ENCODE results near the gene OPA3. TPM values are rescaled to one million over a fixed set of nuclear protein-coding genes. Genes with fewer than 3 reads are reported as not detected.

Gene OPA3
- total and polyA plus RNA-seq, 2 donors, result 3.4 to 10.2 TPM

DNA sequence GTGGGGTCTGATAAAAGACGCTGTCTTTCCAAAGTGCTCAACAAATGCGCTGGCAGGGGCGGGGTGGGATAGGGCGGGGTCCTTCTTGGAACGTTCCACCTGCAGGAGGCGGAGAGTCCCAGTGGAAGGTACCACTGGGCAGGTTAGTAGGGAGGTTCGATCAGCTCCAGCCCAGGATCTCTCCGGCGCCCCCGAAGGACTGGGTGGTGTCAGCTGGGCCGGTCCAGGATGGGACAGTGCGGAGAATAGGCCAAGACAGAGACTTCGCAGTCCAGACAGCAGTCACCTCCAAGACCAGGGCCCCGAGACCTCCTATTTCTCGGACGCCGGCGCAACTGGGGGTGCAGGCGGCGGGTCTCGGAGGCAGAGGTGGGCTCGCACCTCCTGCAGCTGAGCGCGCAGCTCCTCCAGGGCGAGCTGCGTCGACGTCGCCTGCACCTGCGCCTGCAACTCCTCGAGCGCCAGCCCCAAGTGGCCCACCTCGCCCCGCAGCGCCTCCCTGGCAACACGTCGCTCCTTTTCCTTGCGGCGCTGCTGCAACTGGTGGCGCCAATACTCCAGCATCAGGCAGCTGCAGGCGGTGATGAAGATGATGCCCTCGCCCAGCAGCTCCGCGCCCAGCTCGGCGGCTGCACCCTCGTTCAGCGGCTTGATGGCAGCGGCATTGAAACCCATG is 55.7 kb downstream of the OPA3 start:
- no peak for DNase-seq (ENCODE audit: extremely low spot score)
- H3K36me3 ChIP-seq (ENCODE audit: insufficient read depth), result no peaks in the 10 kb centered on the region
- no peaks in the 10 kb centered on the region for H3K4me1 ChIP-seq (ENCODE audit: insufficient read depth)
- WGBS, result 5% methylated on average over 49 of the region's 49 CpGs
- H3K27ac ChIP-seq (ENCODE audit: low read depth), result no peak overlapping the region
- H3K4me3 ChIP-seq (ENCODE audit: low read depth, low read length), result peak overlapping the region; percentile 14

DNA sequence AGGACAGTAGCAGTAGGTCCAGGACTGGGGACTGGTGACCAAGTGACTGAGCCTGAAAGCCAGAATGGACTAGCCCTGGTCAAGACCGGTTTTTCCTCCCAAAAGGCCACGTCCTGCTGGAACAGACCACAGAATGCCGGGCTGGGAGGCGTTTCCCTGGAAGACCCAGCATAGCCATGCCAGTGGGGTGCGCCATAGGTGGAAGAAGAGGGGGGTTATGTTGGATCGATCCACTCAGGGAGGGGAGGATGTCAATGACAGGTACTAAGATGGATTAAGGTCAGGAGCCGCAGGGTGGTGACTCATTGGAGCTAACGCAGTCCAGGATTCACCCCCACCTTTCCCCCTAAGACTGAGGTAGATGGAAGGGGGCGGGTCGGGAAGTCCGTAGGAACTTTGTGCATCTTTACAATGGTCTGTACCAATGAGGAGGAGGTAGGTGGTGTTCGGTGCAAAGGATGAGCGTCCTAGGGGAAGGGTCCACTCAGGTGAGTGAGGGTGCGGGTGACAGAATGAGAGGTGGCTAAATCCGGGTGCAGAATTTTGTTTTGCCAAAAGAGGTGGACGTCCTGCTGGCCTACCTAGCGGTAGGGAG is 56.4 kb downstream of the OPA3 start:
- DNase-seq (ENCODE audit: extremely low spot score), result no peak
- WGBS, result 22% methylated on average over 17 of the region's 17 CpGs
- Histone ChIP-seq H3K36me3 (ENCODE audit: insufficient read depth) (no peaks in the 10 kb centered on the region), H3K4me1 (ENCODE audit: insufficient read depth) (no peaks in the 10 kb centered on the region), H3K4me3 (ENCODE audit: low read depth, low read length) (no peak overlapping the region), H3K27ac (ENCODE audit: low read depth) (no peak overlapping the region)

- H3K4me3 ChIP-seq (ENCODE audit: low read depth, low read length), result no peak overlapping the region
- no peaks in the 10 kb centered on the region for H3K4me1 ChIP-seq (ENCODE audit: insufficient read depth)
- no peak overlapping the region for H3K27ac ChIP-seq (ENCODE audit: low read depth)
- peaks cover 1% of the 10 kb centered on the region for H3K36me3 ChIP-seq (ENCODE audit: insufficient read depth)
- WGBS, result 67% methylated on average over 15 of the region's 15 CpGs
- no peak for DNase-seq (ENCODE audit: extremely low spot score)
These were observed 56.9 kb downstream of the OPA3 start for GRCh38 chr19:45527731-45528130.

DNA sequence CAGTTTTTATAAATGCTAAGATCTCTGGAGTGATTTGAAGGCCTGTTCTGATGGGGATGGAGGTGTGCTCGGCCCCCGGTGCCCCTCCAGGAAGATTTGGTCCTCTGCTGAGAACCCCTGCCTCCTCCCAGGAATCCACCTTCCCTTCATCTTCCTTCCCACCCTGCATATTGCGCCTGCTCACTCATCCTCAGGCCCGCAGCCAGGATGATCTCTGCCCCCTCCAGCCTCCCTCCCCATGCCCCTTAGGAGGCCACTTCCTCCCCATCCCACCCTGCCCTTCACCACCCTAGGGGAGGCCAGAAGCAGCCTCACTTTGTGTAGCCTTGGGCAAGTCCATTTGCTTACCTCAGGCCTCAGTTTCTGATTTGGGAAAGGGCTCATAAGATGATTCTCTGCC is 57.6 kb downstream of the OPA3 start:
- DNase-seq (ENCODE audit: extremely low spot score), result no peak
- Histone ChIP-seq H3K36me3 (ENCODE audit: insufficient read depth) (peaks cover 3% of the 10 kb centered on the region), H3K4me3 (ENCODE audit: low read depth, low read length) (no peak overlapping the region), H3K27ac (ENCODE audit: low read depth) (no peak overlapping the region), H3K4me1 (ENCODE audit: insufficient read depth) (no peaks in the 10 kb centered on the region)
- 89% methylated on average over 4 of the region's 4 CpGs for WGBS

GRCh38 chr19:45526143-45526542 is 58.5 kb downstream of the OPA3 start:
- no peaks in the 10 kb centered on the region for H3K4me1 ChIP-seq (ENCODE audit: insufficient read depth)
- DNase-seq (ENCODE audit: extremely low spot score), result no peak
- peaks cover 3% of the 10 kb centered on the region for H3K36me3 ChIP-seq (ENCODE audit: insufficient read depth)
- no peak overlapping the region for H3K27ac ChIP-seq (ENCODE audit: low read depth)
- H3K4me3 ChIP-seq (ENCODE audit: low read depth, low read length), result no peak overlapping the region
- WGBS, result 68% methylated on average over 9 of the region's 9 CpGs

- H3K36me3 ChIP-seq (ENCODE audit: insufficient read depth), result peaks cover 3% of the 10 kb centered on the region
- no peak overlapping the region for H3K27ac ChIP-seq (ENCODE audit: low read depth)
These were observed 60.0 kb downstream of the OPA3 start for GRCh38 chr19:45524575-45525129.

GRCh38 chr19:45523642-45524256 is 60.9 kb downstream of the OPA3 start:
- Histone ChIP-seq H3K4me3 (ENCODE audit: low read depth, low read length) (no peak overlapping the region), H3K4me1 (ENCODE audit: insufficient read depth) (no peaks in the 10 kb centered on the region), H3K27ac (ENCODE audit: low read depth) (no peak overlapping the region), H3K36me3 (ENCODE audit: insufficient read depth) (peaks cover 3% of the 10 kb centered on the region)
- peak; percentile 77 for DNase-seq (ENCODE audit: extremely low spot score)
- WGBS, result 72% methylated on average over 9 of the region's 9 CpGs

More at GRCh38 chr19:45524575-45525129, 60.0 kb downstream of the OPA3 start:
- DNase-seq (ENCODE audit: extremely low spot score), result no peak
- WGBS, result 90% methylated on average over 15 of the region's 15 CpGs
- no peaks in the 10 kb centered on the region for H3K4me1 ChIP-seq (ENCODE audit: insufficient read depth)
- H3K4me3 ChIP-seq (ENCODE audit: low read depth, low read length), result no peak overlapping the region

GRCh38 chr19:45522010-45522941 is 62.3 kb downstream of the OPA3 start:
- DNase-seq (ENCODE audit: extremely low spot score), result no peak
- Histone ChIP-seq H3K36me3 (ENCODE audit: insufficient read depth) (peaks cover 3% of the 10 kb centered on the region), H3K4me3 (ENCODE audit: low read depth, low read length) (no peak overlapping the region), H3K27ac (ENCODE audit: low read depth) (no peak overlapping the region), H3K4me1 (ENCODE audit: insufficient read depth) (no peaks in the 10 kb centered on the region)
- 80% methylated on average over 24 of the region's 24 CpGs for WGBS

GRCh38 chr19:45518469-45518826 is 66.2 kb downstream of the OPA3 start:
- WGBS, result 87% methylated on average over 7 of the region's 7 CpGs
- H3K4me1 ChIP-seq (ENCODE audit: insufficient read depth), result peaks cover 3% of the 10 kb centered on the region

DNA sequence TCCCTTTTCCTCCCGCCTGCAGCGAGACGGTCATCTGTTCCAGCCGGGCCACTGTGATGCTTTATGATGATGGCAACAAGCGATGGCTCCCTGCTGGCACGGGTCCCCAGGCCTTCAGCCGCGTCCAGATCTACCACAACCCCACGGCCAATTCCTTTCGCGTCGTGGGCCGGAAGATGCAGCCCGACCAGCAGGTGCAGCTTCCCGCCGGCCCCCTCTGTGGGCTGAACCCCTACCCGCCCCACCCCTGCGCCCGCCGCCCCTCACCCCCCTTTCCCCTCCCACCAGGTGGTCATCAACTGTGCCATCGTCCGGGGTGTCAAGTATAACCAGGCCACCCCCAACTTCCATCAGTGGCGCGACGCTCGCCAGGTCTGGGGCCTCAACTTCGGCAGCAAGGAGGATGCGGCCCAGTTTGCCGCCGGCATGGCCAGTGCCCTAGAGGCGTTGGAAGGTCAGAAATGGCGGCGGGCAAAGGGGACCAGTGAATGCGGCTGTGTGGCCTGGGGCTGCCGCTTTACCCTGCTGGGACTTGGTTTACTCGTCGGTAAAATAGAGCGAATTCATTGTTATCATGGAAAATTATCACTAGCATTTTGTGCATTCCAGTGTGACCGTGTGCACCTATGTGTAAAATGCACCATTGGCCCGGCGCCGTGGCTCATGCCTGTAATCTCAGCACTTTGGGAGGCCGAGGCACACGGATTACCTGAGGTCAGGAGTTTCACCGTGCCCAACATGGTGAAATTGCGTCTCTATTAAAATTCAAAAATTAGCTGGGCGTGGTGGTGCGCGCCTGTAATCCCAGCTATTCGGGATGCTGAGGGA is 66.7 kb downstream of the OPA3 start:
- DNase-seq (ENCODE audit: extremely low spot score), result no peak
- WGBS, result 87% methylated on average over 50 of the region's 50 CpGs
- Histone ChIP-seq H3K4me1 (ENCODE audit: insufficient read depth) (peaks cover 3% of the 10 kb centered on the region), H3K4me3 (ENCODE audit: low read depth, low read length) (no peak overlapping the region), H3K36me3 (ENCODE audit: insufficient read depth) (peaks cover 3% of the 10 kb centered on the region), H3K27ac (ENCODE audit: low read depth) (no peak overlapping the region)

More at GRCh38 chr19:45518469-45518826, 66.2 kb downstream of the OPA3 start:
- Histone ChIP-seq H3K36me3 (ENCODE audit: insufficient read depth) (peaks cover 3% of the 10 kb centered on the region), H3K27ac (ENCODE audit: low read depth) (no peak overlapping the region), H3K4me3 (ENCODE audit: low read depth, low read length) (no peak overlapping the region)
- no peak for DNase-seq (ENCODE audit: extremely low spot score)

DNA sequence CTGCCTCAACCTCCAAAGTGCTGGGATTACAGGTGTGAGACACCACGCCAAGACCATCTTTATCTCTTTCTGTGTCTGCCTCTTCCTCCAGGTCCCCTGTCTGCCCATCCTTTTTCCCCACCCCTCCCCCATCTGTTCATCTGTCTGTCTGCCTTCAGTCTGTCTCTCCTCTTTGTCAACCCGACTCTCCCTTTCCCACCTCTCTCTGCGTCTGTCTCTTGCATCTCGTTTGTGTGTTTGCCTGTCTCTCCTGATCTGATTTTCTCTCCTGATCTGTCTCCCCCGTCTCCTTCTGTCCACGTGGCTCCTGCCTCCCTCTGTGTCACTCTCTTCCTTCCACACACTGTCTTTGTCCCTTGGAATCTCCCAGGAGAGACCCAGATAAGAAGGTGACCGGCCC is 67.4 kb downstream of the OPA3 start:
- WGBS, result 65% methylated on average over 7 of the region's 7 CpGs
- H3K4me3 ChIP-seq (ENCODE audit: low read depth, low read length), result no peak overlapping the region
- H3K4me1 ChIP-seq (ENCODE audit: insufficient read depth), result peaks cover 3% of the 10 kb centered on the region
- DNase-seq (ENCODE audit: extremely low spot score), result no peak
- H3K27ac ChIP-seq (ENCODE audit: low read depth), result no peak overlapping the region
- no peaks in the 10 kb centered on the region for H3K36me3 ChIP-seq (ENCODE audit: insufficient read depth)

- Histone ChIP-seq H3K36me3 (ENCODE audit: insufficient read depth) (no peaks in the 10 kb centered on the region), H3K4me1 (ENCODE audit: insufficient read depth) (peaks cover 3% of the 10 kb centered on the region), H3K27ac (ENCODE audit: low read depth) (no peak overlapping the region), H3K4me3 (ENCODE audit: low read depth, low read length) (no peak overlapping the region)
- WGBS, result 77% methylated on average over 9 of the region's 9 CpGs
- no peak for DNase-seq (ENCODE audit: extremely low spot score)
These were observed 68.7 kb downstream of the OPA3 start for GRCh38 chr19:45515807-45516401.
